Measurements from ENCODE around the gene CGNL1.

The CGNL1 gene

GRCh38 chr15:57548351-57548750 lies 172.0 kb downstream of the CGNL1 start:
- no peak for TF ChIP-seq CTCF (IDR thresholded peaks at IDR 0.05; ENCODE audit: insufficient read depth, missing control alignments)
- no peak for FAIRE-seq

GRCh38 chr15:57548835-57549234 lies 172.5 kb downstream of the CGNL1 start:
- DNase-seq (ENCODE audit: insufficient read length, low spot score) (no peak), FAIRE-seq (no peak)

More at GRCh38 chr15:57548351-57548750, 172.0 kb downstream of the CGNL1 start:
- no peak for DNase-seq (ENCODE audit: insufficient read length, low spot score)

GRCh38 chr15:57549935-57550334 lies 173.6 kb downstream of the CGNL1 start:
- no peak for DNase-seq (ENCODE audit: insufficient read length, low spot score)
- no peak for TF ChIP-seq CTCF (IDR thresholded peaks at IDR 0.05; ENCODE audit: insufficient read depth, missing control alignments)
- FAIRE-seq = no peak

More at GRCh38 chr15:57548835-57549234, 172.5 kb downstream of the CGNL1 start:
- no peak for TF ChIP-seq CTCF (IDR thresholded peaks at IDR 0.05; ENCODE audit: insufficient read depth, missing control alignments)

- DNase-seq (ENCODE audit: insufficient read length, low spot score) (no peak), FAIRE-seq (no peak)
- no peak for TF ChIP-seq CTCF (IDR thresholded peaks at IDR 0.05; ENCODE audit: insufficient read depth, missing control alignments)
These were observed 174.3 kb downstream of the CGNL1 start for GRCh38 chr15:57550640-57551039.

GRCh38 chr15:57551715-57552677 lies 175.7 kb downstream of the CGNL1 start:
- no peak for TF ChIP-seq CTCF (IDR thresholded peaks at IDR 0.05; ENCODE audit: insufficient read depth, missing control alignments)
- FAIRE-seq (no peak), DNase-seq (ENCODE audit: insufficient read length, low spot score) (no peak)

- no peak for TF ChIP-seq CTCF (IDR thresholded peaks at IDR 0.05; ENCODE audit: insufficient read depth, missing control alignments)
- no peak for DNase-seq (ENCODE audit: insufficient read length, low spot score)
- FAIRE-seq = no peak
These were observed 176.5 kb downstream of the CGNL1 start for GRCh38 chr15:57552678-57553334.
